Activated T-cell treated with anti-CD3 and anti-CD28 coated beads, Interleukin-2, amount 50 U/mL, for 24 hours (primary cell): ENCODE results near the gene CHCHD5.
A peak's percentile ranks its signal among the peaks of the same experiment; 100 is the strongest.

ENCODE experiments used
- DNase-seq: peaks from one replicate; pipeline ENCODE4 v3.0.0-alpha.2; 2020
- H3K27ac Mint-ChIP-seq: 2 replicates; pipeline ENCODE4 v1.8.0; 2020; ENCODE audit warnings: mild to moderate bottlenecking, mixed read lengths
- H3K27me3 Mint-ChIP-seq: 2 replicates; pipeline ENCODE4 v1.8.0; 2020; ENCODE audit warnings: mixed read lengths
- H3K36me3 Mint-ChIP-seq: 2 replicates; pipeline ENCODE4 v1.8.0; 2020; ENCODE audit warnings: low read depth, mixed read lengths
- H3K4me1 Mint-ChIP-seq: 2 replicates; pipeline ENCODE4 v1.8.0; 2020; ENCODE audit warnings: low read depth, mixed read lengths
- H3K4me3 Mint-ChIP-seq: 2 replicates; pipeline ENCODE4 v1.8.0; 2020; ENCODE audit warnings: mild to moderate bottlenecking, moderate library complexity, mixed read lengths
- H3K9me3 Mint-ChIP-seq: 2 replicates; pipeline ENCODE4 v1.8.0; 2020; ENCODE audit warnings: mixed read lengths

CHCHD5 gene

DNA sequence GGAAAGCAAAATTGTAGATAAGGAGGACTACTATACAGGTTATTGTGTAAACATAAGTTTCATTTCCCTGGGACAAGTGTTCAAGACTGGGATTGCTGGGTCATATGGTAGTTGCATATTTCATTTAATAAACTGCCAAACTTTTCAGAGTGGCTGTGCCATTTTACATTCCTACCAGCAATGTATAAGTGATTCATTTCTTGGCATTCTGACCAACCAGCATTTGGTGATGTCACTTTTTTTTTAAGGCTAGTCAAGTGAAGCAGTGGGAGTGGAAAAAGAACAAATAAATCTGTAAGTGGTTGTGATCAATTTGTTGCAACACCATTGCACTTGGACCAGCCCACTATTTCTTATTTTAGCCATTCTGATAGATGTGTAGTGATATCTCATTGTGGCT, 5.2 kb upstream of the CHCHD5 start:
- H3K27ac Mint-ChIP-seq, result no peak overlapping the region
- H3K27me3 Mint-ChIP-seq, result no peaks in the 10 kb centered on the region
- H3K4me3 Mint-ChIP-seq, result no peak overlapping the region
- no peak for DNase-seq
- H3K36me3 Mint-ChIP-seq, result peaks cover 48% of the 10 kb centered on the region
- no peaks in the 10 kb centered on the region for H3K9me3 Mint-ChIP-seq
- peaks cover 21% of the 10 kb centered on the region for H3K4me1 Mint-ChIP-seq

DNA sequence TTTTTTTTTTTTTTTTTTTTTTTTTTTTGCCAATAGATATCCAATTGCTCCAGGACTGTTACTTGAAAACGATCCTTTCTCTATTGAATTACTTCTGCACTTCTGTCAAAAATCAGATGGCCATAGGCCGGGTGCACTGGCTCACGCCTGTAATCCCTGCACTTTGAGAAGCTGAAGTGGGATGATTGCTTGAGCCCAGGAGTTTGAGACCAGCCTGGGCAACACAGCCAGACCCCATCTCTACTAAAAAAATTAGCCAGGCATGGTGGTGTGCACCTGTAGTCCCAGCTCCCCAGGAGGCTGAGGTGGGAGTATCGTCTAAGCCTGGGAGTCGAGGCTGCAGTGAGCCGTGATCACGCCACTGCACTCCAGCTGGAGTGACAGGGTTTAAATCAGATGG, 4.3 kb upstream of the CHCHD5 start:
- DNase-seq, result no peak
- no peaks in the 10 kb centered on the region for H3K27me3 Mint-ChIP-seq
- H3K27ac Mint-ChIP-seq, result no peak overlapping the region

DNA sequence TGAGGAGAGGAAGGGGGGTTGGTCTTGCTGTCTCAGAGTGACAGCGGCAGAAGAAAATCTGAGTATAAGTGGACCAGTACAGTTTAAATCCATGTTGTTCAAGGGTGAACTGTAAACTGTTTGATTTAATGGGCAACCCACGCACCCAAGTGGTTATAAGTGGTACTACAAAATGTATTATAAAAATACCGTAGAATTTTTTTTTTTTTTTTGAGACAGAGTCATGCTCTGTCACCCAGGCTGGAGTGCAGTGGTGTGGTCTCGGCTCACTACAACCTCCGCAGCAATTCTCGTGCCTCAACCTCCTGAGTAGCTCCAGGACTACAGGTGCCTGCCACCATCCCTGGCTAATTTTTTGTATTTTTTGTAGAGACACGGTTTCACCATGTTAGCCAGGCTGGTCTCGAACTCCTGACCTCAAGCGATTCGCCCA, 2.1 kb upstream of the CHCHD5 start:
- peak; percentile 45 for DNase-seq
- Mint-ChIP-seq H3K27ac (peak overlapping the region; percentile 60), H3K4me1 (peaks cover 41% of the 10 kb centered on the region), H3K4me3 (peak overlapping the region; percentile 94), H3K9me3 (no peaks in the 10 kb centered on the region), H3K36me3 (peaks cover 42% of the 10 kb centered on the region), H3K27me3 (no peaks in the 10 kb centered on the region)

More for the DNA sequence above, 4.3 kb upstream of the CHCHD5 start:
- H3K9me3 Mint-ChIP-seq, result no peaks in the 10 kb centered on the region
- H3K4me3 Mint-ChIP-seq, result no peak overlapping the region
- H3K4me1 Mint-ChIP-seq, result peaks cover 27% of the 10 kb centered on the region
- H3K36me3 Mint-ChIP-seq, result peaks cover 48% of the 10 kb centered on the region

DNA sequence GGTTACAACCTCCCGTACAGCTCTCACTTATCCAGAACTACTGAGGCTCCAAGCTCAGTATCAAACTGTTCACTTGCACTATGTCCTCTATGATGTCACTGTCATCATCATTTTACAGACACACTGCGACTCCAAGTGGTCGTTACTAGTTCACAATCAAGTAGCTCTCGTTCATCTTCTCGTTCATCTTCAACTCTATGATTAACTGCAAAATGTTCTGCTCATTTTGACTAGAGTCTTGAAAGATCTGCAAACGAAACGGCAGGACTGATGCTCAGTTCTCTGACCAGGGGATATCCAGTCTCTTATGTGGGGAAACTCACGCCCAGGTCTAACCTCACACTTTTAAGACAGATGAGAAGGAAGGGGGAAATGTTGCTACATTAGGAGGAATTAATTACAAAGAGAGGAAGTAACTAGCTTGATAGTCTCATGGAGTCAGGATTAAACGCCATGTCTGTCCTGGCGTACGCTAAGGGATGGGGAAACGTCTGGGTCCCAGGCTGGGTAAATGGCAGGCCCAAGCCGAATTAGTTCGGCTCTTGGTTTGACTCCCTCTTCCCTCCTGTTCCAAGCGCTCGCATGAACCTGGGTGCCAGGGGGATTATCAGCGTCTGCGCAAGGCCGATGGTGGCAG, 794 bp upstream of the CHCHD5 start:
- Mint-ChIP-seq H3K4me3 (peak overlapping the region; percentile 94), H3K9me3 (no peaks in the 10 kb centered on the region), H3K4me1 (peaks cover 41% of the 10 kb centered on the region), H3K36me3 (peaks cover 45% of the 10 kb centered on the region), H3K27ac (peak overlapping the region; percentile 99), H3K27me3 (no peaks in the 10 kb centered on the region)
- DNase-seq, result no peak

DNA sequence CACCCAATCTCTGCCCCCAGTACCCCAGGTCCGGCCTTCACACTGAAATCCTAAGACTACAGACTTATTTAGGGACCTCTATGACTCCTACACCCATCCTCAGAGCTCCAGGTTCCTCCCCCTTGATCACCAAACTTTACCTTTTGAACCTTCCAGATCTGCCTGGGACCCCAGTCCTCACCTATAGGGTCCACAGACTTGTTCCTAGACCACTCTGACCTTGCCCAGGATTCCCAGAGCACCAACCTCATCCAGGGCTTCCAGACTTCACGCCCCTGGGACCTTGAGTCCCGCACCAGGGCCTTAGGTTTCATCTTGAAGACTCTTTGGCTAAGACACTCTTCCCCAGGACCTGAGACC, 462 bp downstream of the CHCHD5 start:
- Mint-ChIP-seq H3K27ac (peak overlapping the region; percentile 99), H3K27me3 (no peaks in the 10 kb centered on the region), H3K4me3 (peak overlapping the region; percentile 94), H3K4me1 (peaks cover 39% of the 10 kb centered on the region), H3K36me3 (peaks cover 50% of the 10 kb centered on the region), H3K9me3 (no peaks in the 10 kb centered on the region)
- DNase-seq, result no peak

DNA sequence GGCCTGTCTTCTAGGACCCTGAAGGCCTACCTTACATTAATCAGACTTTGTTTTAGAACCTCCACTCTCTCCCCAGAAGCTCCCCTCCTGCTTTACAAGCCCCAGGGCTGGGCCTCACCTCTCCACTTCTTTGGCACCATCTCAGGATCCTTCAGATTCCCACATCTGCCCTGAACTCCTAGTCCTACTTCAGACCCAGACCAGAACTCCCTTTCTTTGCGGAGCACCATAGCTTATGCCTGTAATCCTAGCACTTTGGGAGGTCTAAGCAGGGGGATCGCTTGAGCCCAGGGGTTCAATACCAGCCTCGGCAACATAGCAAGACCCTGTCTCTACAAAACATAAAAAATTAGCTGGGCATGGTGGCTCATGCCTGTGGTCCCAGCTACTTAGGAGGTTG, 991 bp downstream of the CHCHD5 start:
- Mint-ChIP-seq H3K27ac (peak overlapping the region; percentile 99), H3K4me1 (peaks cover 39% of the 10 kb centered on the region), H3K36me3 (peaks cover 54% of the 10 kb centered on the region), H3K9me3 (no peaks in the 10 kb centered on the region), H3K4me3 (peak overlapping the region; percentile 94), H3K27me3 (no peaks in the 10 kb centered on the region)
- DNase-seq, result no peak

DNA sequence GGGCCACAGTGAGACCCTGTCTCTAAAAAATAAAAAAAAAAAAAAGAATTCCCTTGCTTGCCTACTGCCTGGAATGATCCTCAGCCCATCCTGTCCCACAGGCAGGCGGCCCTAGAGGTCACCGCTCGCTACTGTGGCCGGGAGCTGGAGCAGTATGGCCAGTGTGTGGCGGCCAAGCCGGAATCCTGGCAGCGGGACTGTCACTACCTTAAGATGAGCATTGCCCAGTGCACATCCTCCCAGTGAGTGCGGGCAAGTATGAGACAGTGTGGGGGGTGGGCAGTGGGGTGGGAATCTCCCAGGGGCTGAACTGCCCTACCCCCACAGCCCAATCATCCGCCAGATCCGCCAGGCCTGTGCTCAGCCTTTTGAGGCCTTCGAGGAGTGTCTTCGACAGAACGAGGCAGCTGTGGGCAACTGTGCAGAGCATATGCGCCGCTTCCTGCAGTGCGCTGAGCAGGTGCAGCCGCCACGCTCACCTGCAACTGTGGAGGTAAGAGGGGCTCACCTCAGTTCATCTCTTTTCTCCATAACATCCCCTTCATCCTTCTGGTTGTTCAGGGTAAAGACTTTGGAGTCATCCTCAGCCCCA, 1.6 kb downstream of the CHCHD5 start:
- Mint-ChIP-seq H3K27ac (no peak overlapping the region), H3K4me3 (peak overlapping the region; percentile 94), H3K4me1 (peaks cover 39% of the 10 kb centered on the region), H3K36me3 (peaks cover 59% of the 10 kb centered on the region), H3K9me3 (no peaks in the 10 kb centered on the region), H3K27me3 (no peaks in the 10 kb centered on the region)
- no peak for DNase-seq

DNA sequence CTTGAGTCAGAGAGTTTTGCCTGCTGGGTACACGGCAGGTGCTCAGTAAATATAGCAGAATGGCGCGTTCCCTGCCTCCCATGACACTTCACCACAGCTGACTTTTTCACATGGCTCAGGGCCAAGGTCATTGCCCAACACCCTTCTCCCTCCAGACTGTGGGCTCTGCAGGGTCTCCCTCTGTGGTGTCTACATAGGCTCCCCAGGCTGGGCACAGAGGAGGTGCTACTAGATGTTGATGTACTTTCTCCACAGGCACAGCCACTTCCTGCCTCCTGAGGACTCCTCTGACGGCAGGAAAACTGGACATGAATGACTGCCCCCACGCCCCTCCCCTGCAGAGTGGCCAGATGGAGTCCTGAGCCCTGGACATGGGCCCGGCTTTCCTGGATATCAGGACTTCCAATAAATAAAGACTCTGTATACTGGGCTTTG, 4.2 kb downstream of the CHCHD5 start:
- H3K9me3 Mint-ChIP-seq, result no peaks in the 10 kb centered on the region
- DNase-seq, result no peak
- no peaks in the 10 kb centered on the region for H3K27me3 Mint-ChIP-seq
- peaks cover 66% of the 10 kb centered on the region for H3K36me3 Mint-ChIP-seq
- peaks cover 26% of the 10 kb centered on the region for H3K4me1 Mint-ChIP-seq
- H3K4me3 Mint-ChIP-seq, result no peak overlapping the region
- H3K27ac Mint-ChIP-seq, result no peak overlapping the region

DNA sequence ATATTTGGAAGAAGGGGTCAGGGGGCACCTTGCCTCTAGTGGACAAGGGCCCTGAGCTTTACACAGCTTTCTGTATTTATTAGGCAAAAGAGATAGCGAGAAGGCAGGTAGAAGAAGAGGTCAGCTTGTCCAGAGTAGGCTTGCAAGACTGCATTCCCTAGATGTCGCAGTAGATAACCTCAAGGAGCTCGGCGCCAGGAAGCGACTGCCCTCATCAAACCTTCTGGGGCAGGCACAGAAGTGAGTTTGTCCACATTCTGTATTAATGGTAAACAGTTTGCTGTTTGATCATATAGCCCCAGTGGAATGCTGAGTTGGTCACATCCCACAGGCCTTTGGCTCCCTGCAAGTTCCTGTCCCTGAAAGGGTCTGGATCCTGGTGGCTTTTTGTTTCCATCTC, 7.0 kb downstream of the CHCHD5 start:
- Mint-ChIP-seq H3K9me3 (no peaks in the 10 kb centered on the region), H3K27ac (peak overlapping the region; percentile 45)

DNA sequence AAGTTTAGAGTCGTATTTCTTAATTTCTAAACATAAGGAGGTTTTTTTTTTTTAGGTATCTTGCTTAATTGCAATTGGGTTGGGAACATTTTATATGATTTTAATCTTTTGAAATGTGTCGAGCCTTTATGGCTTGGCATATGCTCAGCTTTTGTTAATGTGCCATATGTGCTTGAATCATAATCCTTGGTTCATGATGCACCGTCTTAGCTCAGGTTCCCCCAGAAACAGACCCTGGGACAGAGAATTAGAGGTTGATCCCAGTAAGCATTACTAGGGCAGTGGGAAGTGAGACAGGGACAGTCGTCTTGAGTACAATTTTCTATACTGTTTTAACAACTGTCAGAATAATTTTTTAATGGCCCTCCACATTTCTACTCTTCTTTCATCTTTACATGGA, 9.3 kb downstream of the CHCHD5 start:
- H3K4me3 Mint-ChIP-seq, result no peak overlapping the region
- H3K27me3 Mint-ChIP-seq, result no peaks in the 10 kb centered on the region
- H3K9me3 Mint-ChIP-seq, result no peaks in the 10 kb centered on the region
- no peaks in the 10 kb centered on the region for H3K4me1 Mint-ChIP-seq
- no peak for DNase-seq
- H3K27ac Mint-ChIP-seq, result no peak overlapping the region
- H3K36me3 Mint-ChIP-seq, result peaks cover 31% of the 10 kb centered on the region

More for the DNA sequence above, 7.0 kb downstream of the CHCHD5 start:
- Mint-ChIP-seq H3K27me3 (no peaks in the 10 kb centered on the region), H3K4me3 (no peak overlapping the region), H3K4me1 (peaks cover 7% of the 10 kb centered on the region), H3K36me3 (peaks cover 53% of the 10 kb centered on the region)
- no peak for DNase-seq

DNA sequence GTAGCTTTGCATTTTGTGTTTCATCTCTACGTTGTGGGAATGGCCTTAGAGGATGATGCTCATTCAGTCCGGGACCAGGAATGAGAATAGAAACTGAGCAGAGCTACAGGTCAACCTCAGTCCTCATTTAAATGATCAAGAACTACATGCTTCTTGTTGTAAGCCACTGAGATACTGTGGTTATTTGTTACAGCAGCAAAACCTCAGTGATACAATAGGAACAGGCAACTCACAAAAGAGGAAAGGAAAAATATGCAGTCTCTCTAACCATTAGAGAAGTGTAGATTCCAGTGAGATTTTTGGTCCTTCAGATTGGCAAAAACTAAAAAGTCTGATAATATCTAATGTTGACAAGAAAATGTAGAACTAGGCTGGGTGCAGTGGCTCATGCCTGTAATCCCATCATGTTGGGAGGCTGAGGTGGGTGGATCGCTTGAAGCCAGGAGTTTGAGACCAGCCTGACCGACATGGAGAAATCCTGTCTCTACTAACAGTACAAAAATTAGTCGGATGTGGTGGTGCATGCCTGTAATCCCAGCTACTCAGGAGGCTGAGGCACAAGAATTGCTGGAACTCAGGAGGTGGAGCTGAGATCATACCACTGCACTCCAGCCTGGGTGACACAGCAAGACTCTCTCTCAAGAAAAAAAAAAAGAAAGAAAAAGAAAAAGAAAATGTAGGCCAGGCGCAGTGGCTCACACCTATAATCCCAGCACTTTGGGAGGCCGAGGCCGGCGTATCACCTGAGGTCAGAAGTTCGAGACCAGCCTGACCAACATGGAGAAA, 13.3 kb downstream of the CHCHD5 start:
- no peak for DNase-seq
- H3K27ac Mint-ChIP-seq, result no peak overlapping the region
- peaks cover 5% of the 10 kb centered on the region for H3K4me1 Mint-ChIP-seq
- peaks cover 10% of the 10 kb centered on the region for H3K36me3 Mint-ChIP-seq
- no peaks in the 10 kb centered on the region for H3K9me3 Mint-ChIP-seq
- no peaks in the 10 kb centered on the region for H3K27me3 Mint-ChIP-seq
- no peak overlapping the region for H3K4me3 Mint-ChIP-seq

DNA sequence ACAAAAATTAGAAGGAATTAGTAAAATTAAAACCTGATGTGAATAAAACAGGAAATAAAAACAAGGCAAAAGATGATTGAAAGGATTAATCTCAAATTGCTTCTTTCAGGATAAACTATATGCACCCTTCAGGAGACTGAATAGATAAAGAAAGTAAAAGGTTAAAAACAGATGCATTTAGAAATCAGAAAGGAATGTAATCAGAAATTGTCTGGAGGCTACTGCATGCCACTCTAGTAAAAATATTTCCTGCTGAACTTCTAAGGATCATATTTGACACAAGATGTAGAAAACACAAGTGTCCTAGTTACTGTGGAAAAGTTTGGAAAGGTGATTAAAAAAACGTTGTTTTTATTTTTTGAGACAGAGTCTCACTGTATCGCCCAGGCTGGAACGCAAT, 16.2 kb downstream of the CHCHD5 start:
- H3K27me3 Mint-ChIP-seq, result no peaks in the 10 kb centered on the region
- H3K9me3 Mint-ChIP-seq, result no peaks in the 10 kb centered on the region
- H3K4me3 Mint-ChIP-seq, result no peak overlapping the region
- DNase-seq, result no peak
- H3K27ac Mint-ChIP-seq, result no peak overlapping the region
- H3K36me3 Mint-ChIP-seq, result no peaks in the 10 kb centered on the region
- H3K4me1 Mint-ChIP-seq, result peaks cover 5% of the 10 kb centered on the region

DNA sequence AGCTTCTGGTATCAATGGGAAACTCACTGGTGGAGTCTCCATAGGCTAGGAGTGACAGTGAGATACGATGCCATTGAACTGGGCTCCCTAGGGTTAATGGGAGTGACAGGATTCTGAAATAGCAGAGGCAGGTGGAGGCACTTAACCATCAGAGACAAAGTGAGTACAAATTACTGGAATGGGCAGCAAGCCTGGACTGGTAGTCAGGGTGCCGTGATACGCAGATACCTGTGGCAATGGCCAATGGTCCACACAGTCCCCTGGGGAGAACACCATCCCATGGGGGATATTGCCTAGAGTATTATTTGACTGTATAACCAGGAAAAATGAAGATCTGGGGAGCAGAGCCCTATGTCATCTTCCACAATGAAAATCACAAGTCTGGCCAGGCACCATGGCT, 17.3 kb downstream of the CHCHD5 start:
- Mint-ChIP-seq H3K4me1 (peaks cover 5% of the 10 kb centered on the region), H3K27ac (no peak overlapping the region), H3K36me3 (no peaks in the 10 kb centered on the region), H3K27me3 (no peaks in the 10 kb centered on the region), H3K4me3 (no peak overlapping the region), H3K9me3 (no peaks in the 10 kb centered on the region)
- DNase-seq, result peak; percentile 3

DNA sequence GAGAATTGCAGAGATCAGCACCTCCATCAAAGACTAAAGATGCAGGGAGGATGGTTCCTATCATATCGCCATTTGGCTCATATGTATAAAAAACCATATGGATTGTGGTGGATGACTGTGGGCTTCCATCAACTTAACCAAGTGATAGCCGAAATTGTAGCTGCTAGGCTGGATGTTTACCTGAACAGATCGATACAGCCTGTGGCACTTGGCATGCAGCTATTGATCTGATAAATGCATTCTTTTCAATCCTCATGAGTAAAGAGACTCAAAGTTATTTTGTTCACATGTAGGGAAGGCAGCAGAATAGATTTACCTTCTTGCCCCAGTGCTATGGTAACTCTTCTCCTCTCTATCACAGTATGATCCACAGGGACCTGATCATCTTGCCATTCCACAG, 18.5 kb downstream of the CHCHD5 start:
- DNase-seq, result no peak
- Mint-ChIP-seq H3K9me3 (no peaks in the 10 kb centered on the region), H3K27me3 (no peaks in the 10 kb centered on the region), H3K36me3 (no peaks in the 10 kb centered on the region), H3K4me3 (no peak overlapping the region), H3K27ac (no peak overlapping the region), H3K4me1 (peaks cover 5% of the 10 kb centered on the region)

DNA sequence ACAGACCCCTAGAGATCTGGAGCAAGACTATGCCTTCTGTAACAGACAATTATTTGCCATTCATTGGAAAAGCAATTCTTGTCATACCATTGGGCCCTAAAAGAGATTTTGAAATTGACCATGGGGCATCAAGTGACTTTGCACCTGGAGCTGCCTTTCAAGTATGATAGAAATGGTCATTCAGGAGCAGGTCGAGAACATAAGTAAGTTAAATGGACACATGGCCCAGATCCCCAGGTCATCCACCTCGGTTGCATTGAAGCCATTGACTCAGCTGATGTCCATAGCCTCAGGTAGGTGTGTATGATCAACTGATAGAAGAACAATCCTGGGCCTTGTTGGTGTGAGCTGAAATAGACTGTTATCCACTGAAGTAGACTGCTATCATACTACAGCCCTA, 19.3 kb downstream of the CHCHD5 start:
- DNase-seq, result peak; percentile 11
- no peaks in the 10 kb centered on the region for H3K27me3 Mint-ChIP-seq
- H3K9me3 Mint-ChIP-seq, result no peaks in the 10 kb centered on the region
- H3K4me1 Mint-ChIP-seq, result peaks cover 5% of the 10 kb centered on the region
- no peaks in the 10 kb centered on the region for H3K36me3 Mint-ChIP-seq
- H3K4me3 Mint-ChIP-seq, result no peak overlapping the region
- no peak overlapping the region for H3K27ac Mint-ChIP-seq
